Pancreas (tissue), 10 donors: ENCODE measurements around the gene ESPNL. TPM values are rescaled to one million over a fixed set of nuclear protein-coding genes. Genes with fewer than 3 reads are reported as not detected.
A peak's percentile ranks its signal among the peaks of the same experiment; 100 is the strongest.

ENCODE experiments used
- ATAC-seq, 4 donors: fragments of 200-7000 bp; cut with Tn5 transposase; one replicate each; pipeline versions ENCODE4 v1.8.0 to v1.9.1; 2020; ENCODE audit warnings: mild to moderate bottlenecking in 4 of 4, moderate library complexity in 4 of 4
- DNase-seq, 6 donors: peaks; one replicate each; pipeline ENCODE4 v3.0.0-alpha.2; 2020
- FAIRE-seq: peaks from 2 replicates; lab custom pipeline; 2012; peaks lifted over from hg19 to GRCh38; lab: Jason Lieb, UNC
- H3K27ac ChIP-seq, 4 donors: fragments of 200-600 bp; sonication (generic); 1 replicate in 3 of 4; 2 replicates in 1 of 4; pipeline versions ENCODE4 v1.5.0 to v1.8.0; 2020
- H3K27me3 ChIP-seq, 4 donors: fragments of 200-600 bp; one replicate each; pipeline ENCODE4 v1.8.0; 2021
- H3K36me3 ChIP-seq, 3 donors: fragments of 200-600 bp; sonication (generic) in 1 of 3; one replicate each; pipeline versions ENCODE4 v1.5.0 to v1.8.0; 2020 to 2021
- H3K4me1 ChIP-seq, 3 donors: fragments of 200-600 bp; one replicate each; pipeline ENCODE4 v1.8.0; 2021
- H3K4me3 ChIP-seq, 4 donors: fragments of 200-600 bp; sonication (generic) in 2 of 4; one replicate each; pipeline versions ENCODE4 v1.5.0 to v1.8.0; 2020 to 2021
- H3K9me3 ChIP-seq, 4 donors: fragments of 200-600 bp; one replicate each; pipeline ENCODE4 v1.8.0; 2021
- CTCF ChIP-seq, 4 donors: fragments of 200-600 bp; sonication (generic) in 3 of 4; IDR thresholded peaks; one replicate each; pipeline versions ENCODE4 v1.5.0 to v1.8.0; 2021; ENCODE audit warnings: antibody characterized with exemption in 4 of 4
- WGBS, 2 donors: extraction: QIAGEN DNeasy Blood & Tissue Kit; methylation state at CpG; one replicate each; pipeline ENCODE4 v1.1.7; 2013; 5-methylcytosine and 5-hydroxymethylcytosine counted together
- intact Hi-C, 3 donors: fragments of 100-400 bp; cut with DNase I; formaldehyde crosslinking; loops; one replicate each; pipeline versions ENCODE4 v1.11.1 to v1.14.2; 2022
- polyA plus RNA-seq, 2 donors: library from polyadenylated mRNA; stranded (reverse); fragments of 200-250 nt; gene quantifications; one replicate each; pipeline ENCODE4 v1.2.3, GENCODE V29; 2013
- total RNA-seq, 6 donors: library from RNA; stranded (reverse); fragmentation: NEBNext Ultra II Directional in 4 of 6; extraction: Animal tissue kit (Norgen Biotek cat#: 25700) in 4 of 6; gene quantifications; one replicate each; pipeline versions ENCODE4 v1.2.1 to v1.2.4, GENCODE V29; 2021 to 2023
- donor health status: healthy with polysubstance abuse.
- donor health status: DM: no; HTN: no; CAD: no; lungs with moderate emphysema.
- donor health status: DM: no; HTN: no; CAD: no.
- donor health status: control.
- donor health status: control.
- donor health status: Bipolar disorder and iron deficiency.
- donor health status: DM: yes; HTN: yes; CAD: no.
- donor health status: DM: no; HTN: no; CAD: no.
- donor health status: DM: no; HTN: no; CAD: no.
- donor health status: DM: yes; HTN: yes; CAD: no.

The ESPNL gene
- total and polyA plus RNA-seq, 8 donors, result 0.05 to 0.72 (median 0.25) TPM; not detected in 1

GRCh38 chr2:238162846-238163441, 62.8 kb downstream of the ESPNL start:
- TF ChIP-seq CTCF (IDR thresholded peaks at IDR 0.05), result no peak
- peak in 2 of 4 donors; percentile 11 to 33 for ATAC-seq
- intact Hi-C loops, result no loop called here
- Histone ChIP-seq H3K36me3 (no peaks in the 10 kb centered on the region), H3K4me3 (peak overlapping the region in 1 of 4 donors; percentile 31), H3K4me1 (peaks cover 0 to 4% (median 0%) of the 10 kb centered on the region in 3 donors), H3K9me3 (no peaks in the 10 kb centered on the region), H3K27ac (no peak overlapping the region), H3K27me3 (no peaks in the 10 kb centered on the region)
- DNase-seq, result peak in 3 of 6 donors; percentile 30 to 66 (median 53)
- 65 to 78% methylated on average over 15 of the region's 15 CpGs for WGBS, 2 donors
- FAIRE-seq, result no peak

GRCh38 chr2:238163481-238164198, 63.5 kb downstream of the ESPNL start:
- peak in 3 of 6 donors; percentile 34 to 68 (median 63) for DNase-seq
- peaks cover 0 to 4% (median 0%) of the 10 kb centered on the region in 3 donors for H3K4me1 ChIP-seq
- no peaks in the 10 kb centered on the region for H3K9me3 ChIP-seq
- intact Hi-C loops, result no loop called here
- FAIRE-seq, result no peak
- no peak for ATAC-seq
- no peaks in the 10 kb centered on the region for H3K27me3 ChIP-seq
- H3K36me3 ChIP-seq, result no peaks in the 10 kb centered on the region
- H3K27ac ChIP-seq, result no peak overlapping the region
- TF ChIP-seq CTCF (IDR thresholded peaks at IDR 0.05), result no peak
- peak overlapping the region in 2 of 4 donors; percentile 13 to 31 for H3K4me3 ChIP-seq
- 11 to 12% methylated on average over 50 to 95 of the region's 95 CpGs for WGBS, 2 donors

GRCh38 chr2:238164906-238165287, 64.8 kb downstream of the ESPNL start:
- 93 to 94% methylated on average over 8 of the region's 8 CpGs for WGBS, 2 donors
- no peaks in the 10 kb centered on the region for H3K9me3 ChIP-seq
- H3K4me3 ChIP-seq, result no peak overlapping the region
- H3K27me3 ChIP-seq, result no peaks in the 10 kb centered on the region
- intact Hi-C loops, result no loop called here
- H3K36me3 ChIP-seq, result no peaks in the 10 kb centered on the region
- ATAC-seq (no peak), DNase-seq (peak in 1 of 6 donors; percentile 45), FAIRE-seq (no peak)
- H3K4me1 ChIP-seq, result peaks cover 0 to 5% (median 4%) of the 10 kb centered on the region in 3 donors
- no peak overlapping the region for H3K27ac ChIP-seq
- no peak for TF ChIP-seq CTCF (IDR thresholded peaks at IDR 0.05)

- intact Hi-C loops, result no loop called here
- FAIRE-seq (no peak), DNase-seq (peak in 1 of 6 donors; percentile 67), ATAC-seq (no peak)
- no peaks in the 10 kb centered on the region for H3K9me3 ChIP-seq
- H3K27me3 ChIP-seq, result no peaks in the 10 kb centered on the region
- no peak overlapping the region for H3K27ac ChIP-seq
- TF ChIP-seq CTCF (IDR thresholded peaks at IDR 0.05), result no peak
- no peak overlapping the region for H3K4me3 ChIP-seq
- 90 to 92% methylated on average over 12 of the region's 12 CpGs for WGBS, 2 donors
- no peaks in the 10 kb centered on the region for H3K36me3 ChIP-seq
- peaks cover 0 to 9% (median 4%) of the 10 kb centered on the region in 3 donors for H3K4me1 ChIP-seq
Measured at GRCh38 chr2:238165288-238165921, 65.3 kb downstream of the ESPNL start.
